ENCODE results near the gene VASH2.

Gene VASH2

DNA sequence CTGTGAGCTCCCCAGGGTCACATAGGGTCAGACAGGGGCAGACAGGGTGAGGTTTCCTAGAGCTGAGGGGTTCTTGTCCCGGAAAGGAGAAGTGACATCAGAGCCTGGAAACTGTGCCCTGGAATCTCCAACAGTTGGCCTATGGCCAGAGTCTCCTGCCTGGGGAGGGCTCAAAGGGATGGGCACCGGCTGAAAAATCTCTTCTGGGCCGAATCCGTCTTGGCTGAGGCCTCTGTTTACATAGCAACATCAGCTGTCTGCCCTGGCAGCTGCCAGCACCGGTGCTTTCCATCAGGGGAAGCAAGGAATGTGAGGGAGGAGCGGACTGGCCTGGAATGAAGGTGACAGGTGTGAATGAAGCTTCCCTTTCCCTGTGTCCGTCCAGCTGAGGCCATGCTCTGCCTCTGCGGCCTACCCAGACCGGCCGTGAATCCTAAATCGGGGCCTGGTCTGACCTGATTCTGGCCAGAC, 30.7 kb downstream of the VASH2 start:
- Histone ChIP-seq H3K4me3 (ENCODE audit: low read depth, low read length) (no peak overlapping the region), H3K27me3 (ENCODE audit: insufficient read depth, low read depth, severe bottlenecking) (no peaks in the 10 kb centered on the region), H3K27ac (peak overlapping the region; percentile 49), H3K9me3 (ENCODE audit: severe bottlenecking) (no peaks in the 10 kb centered on the region), H3K36me3 (peaks cover 5% of the 10 kb centered on the region)
- TF ChIP-seq, protein P1, sequence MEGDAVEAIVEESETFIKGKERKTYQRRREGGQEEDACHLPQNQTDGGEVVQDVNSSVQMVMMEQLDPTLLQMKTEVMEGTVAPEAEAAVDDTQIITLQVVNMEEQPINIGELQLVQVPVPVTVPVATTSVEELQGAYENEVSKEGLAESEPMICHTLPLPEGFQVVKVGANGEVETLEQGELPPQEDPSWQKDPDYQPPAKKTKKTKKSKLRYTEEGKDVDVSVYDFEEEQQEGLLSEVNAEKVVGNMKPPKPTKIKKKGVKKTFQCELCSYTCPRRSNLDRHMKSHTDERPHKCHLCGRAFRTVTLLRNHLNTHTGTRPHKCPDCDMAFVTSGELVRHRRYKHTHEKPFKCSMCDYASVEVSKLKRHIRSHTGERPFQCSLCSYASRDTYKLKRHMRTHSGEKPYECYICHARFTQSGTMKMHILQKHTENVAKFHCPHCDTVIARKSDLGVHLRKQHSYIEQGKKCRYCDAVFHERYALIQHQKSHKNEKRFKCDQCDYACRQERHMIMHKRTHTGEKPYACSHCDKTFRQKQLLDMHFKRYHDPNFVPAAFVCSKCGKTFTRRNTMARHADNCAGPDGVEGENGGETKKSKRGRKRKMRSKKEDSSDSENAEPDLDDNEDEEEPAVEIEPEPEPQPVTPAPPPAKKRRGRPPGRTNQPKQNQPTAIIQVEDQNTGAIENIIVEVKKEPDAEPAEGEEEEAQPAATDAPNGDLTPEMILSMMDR (IDR thresholded peaks at IDR 0.05; ENCODE audit: low read depth, low read length), result no peak
- DNase-seq, result no peak

- TF ChIP-seq, protein P1 (IDR thresholded peaks at IDR 0.05; ENCODE audit: low read depth, low read length), result no peak
- Histone ChIP-seq H3K9me3 (ENCODE audit: severe bottlenecking) (no peaks in the 10 kb centered on the region), H3K27ac (peak overlapping the region; percentile 49), H3K36me3 (peaks cover 2% of the 10 kb centered on the region), H3K27me3 (ENCODE audit: insufficient read depth, low read depth, severe bottlenecking) (no peaks in the 10 kb centered on the region), H3K4me3 (ENCODE audit: low read depth, low read length) (no peak overlapping the region)
- DNase-seq, result peak; percentile 55
These were observed 31.4 kb downstream of the VASH2 start for GRCh38 chr1:212981571-212982328.

DNA sequence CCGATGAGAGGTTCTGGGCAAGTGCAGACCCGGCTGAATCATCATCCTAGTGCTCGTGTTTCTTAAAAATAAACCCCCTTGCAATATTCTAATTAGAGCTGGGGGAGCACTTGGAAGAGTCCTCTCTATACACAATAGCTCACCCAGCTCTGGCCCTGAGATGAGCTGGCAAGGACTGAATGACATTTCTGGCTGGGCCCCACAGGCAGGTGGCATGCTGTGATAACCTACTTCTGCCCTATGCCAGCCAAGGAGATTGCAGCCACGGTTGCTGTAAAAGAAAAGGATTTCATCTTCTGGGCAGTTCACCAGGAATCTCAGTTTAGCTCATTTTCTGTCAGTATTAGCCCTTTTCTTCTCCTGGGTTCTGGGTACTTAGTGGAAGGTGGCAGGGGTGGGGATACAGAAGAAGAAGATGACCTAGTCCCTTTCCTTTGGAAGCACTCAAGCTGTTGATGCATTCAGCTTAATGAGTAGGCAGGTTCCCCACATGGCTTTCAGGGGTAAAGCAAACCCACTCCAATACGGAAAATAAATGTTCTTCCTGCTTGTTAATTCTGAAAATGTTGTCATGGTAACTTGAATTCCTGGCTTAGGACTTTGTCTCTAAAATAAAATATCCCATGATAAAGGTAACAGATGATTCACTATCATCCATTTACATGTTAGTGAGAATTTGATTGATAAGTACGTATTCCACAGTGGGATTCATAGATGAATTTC, 32.2 kb downstream of the VASH2 start:
- no peaks in the 10 kb centered on the region for H3K9me3 ChIP-seq (ENCODE audit: severe bottlenecking)
- TF ChIP-seq, protein P1 (IDR thresholded peaks at IDR 0.05; ENCODE audit: low read depth, low read length), result no peak
- H3K4me3 ChIP-seq (ENCODE audit: low read depth, low read length), result no peak overlapping the region
- peaks cover 2% of the 10 kb centered on the region for H3K36me3 ChIP-seq
- no peaks in the 10 kb centered on the region for H3K27me3 ChIP-seq (ENCODE audit: insufficient read depth, low read depth, severe bottlenecking)
- H3K27ac ChIP-seq, result no peak overlapping the region
- no peak for DNase-seq

DNA sequence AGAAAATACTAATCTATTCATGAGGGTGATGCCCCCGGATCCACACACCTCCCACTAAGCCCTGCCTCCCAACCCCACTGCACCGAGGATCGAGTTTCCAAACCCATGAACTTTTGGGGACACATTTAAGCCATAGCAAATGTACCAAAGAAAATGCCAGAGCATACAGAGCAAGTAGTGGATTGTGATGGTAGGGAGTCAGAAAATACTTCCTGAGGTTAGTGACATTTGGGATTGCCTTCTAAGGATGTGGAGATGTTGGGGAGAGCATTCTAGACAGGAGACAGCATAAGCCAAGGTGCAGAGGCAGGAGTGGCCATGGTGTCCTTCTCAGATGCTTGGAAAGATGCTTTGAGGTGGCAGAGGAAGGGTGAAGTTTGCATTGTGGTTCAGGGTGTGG, 33.1 kb downstream of the VASH2 start:
- TF ChIP-seq, protein P1 (IDR thresholded peaks at IDR 0.05; ENCODE audit: low read depth, low read length), result no peak
- no peak for DNase-seq
- Histone ChIP-seq H3K9me3 (ENCODE audit: severe bottlenecking) (no peaks in the 10 kb centered on the region), H3K4me3 (ENCODE audit: low read depth, low read length) (no peak overlapping the region), H3K27ac (no peak overlapping the region), H3K36me3 (peaks cover 2% of the 10 kb centered on the region), H3K27me3 (ENCODE audit: insufficient read depth, low read depth, severe bottlenecking) (no peaks in the 10 kb centered on the region)

DNA sequence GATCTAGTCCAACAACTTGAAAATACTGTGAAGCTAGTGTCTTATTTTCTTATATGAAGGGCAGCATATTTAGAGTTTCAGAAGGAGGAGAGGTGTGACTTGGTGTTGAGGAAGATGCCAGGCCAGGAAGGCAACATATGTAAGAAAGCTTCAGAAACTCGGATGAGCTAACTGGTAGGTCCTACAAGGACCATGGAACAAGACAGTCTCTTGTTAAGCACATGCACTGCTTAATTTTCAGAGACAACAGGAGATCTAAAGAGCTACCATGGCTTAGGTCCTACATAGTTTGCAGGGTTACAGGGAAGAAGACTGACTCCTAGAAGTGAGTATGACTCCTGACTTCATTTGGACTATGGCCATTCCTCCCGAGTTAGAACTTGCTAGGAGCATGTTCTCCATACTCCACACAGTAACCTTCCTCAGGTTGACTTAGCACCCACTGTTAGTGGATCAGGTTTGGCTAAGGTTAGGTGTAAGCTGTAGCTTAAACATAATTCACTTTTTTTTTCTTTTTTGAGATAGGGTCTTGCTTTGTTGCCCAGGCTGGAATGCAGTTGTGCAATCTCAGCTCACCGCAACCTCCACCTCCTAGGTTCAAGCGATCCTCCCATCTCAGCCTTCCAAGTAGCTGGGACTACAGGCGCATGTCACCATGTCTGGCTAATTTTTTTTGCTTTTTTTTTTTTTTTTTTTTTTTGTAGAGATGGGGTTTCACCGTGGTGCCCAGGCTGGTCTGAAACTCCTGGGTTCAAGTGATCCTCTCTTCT, 34.4 kb downstream of the VASH2 start:
- TF ChIP-seq, protein P1 (IDR thresholded peaks at IDR 0.05; ENCODE audit: low read depth, low read length), result no peak
- DNase-seq, result no peak
- no peaks in the 10 kb centered on the region for H3K27me3 ChIP-seq (ENCODE audit: insufficient read depth, low read depth, severe bottlenecking)
- H3K9me3 ChIP-seq (ENCODE audit: severe bottlenecking), result no peaks in the 10 kb centered on the region
- peaks cover 2% of the 10 kb centered on the region for H3K36me3 ChIP-seq
- no peak overlapping the region for H3K27ac ChIP-seq
- no peak overlapping the region for H3K4me3 ChIP-seq (ENCODE audit: low read depth, low read length)
